Neural cell (in vitro differentiated cells): Measurements from ENCODE around the gene CLDN6.

Experiments used
- EP300 ChIP-seq: fragments of 450-650 bp; conservative IDR thresholded peaks from 2 replicates; pipeline ENCODE4 v1.6.1; 2014; ENCODE audit warnings: antibody characterized with exemption, mild to moderate bottlenecking, moderate library complexity; ENCODE audit not compliant: poor library complexity, severe bottlenecking
- EZH2 ChIP-seq: fragments of 200-600, 300-800 bp; shearing (Covaris generic), sonication (generic); IDR thresholded peaks from 2 replicates; pipeline ENCODE4 v1.6.1; 2014; ENCODE audit warnings: antibody characterized with exemption, low read length, borderline replicate concordance, mild to moderate bottlenecking; ENCODE audit not compliant: insufficient read depth, poor library complexity, severe bottlenecking
- REST ChIP-seq: IDR thresholded peaks from 2 replicates; pipeline ENCODE4 v1.6.1; 2012; ENCODE audit warnings: borderline replicate concordance
- TF ChIP-seq, protein P1 (sequence below): fragments of 450-650 bp; IDR thresholded peaks from 2 replicates; pipeline ENCODE4 v1.5.1; 2014; ENCODE audit warnings: antibody characterized with exemption, mild to moderate bottlenecking, moderate library complexity; ENCODE audit not compliant: poor library complexity, severe bottlenecking

DNA sequence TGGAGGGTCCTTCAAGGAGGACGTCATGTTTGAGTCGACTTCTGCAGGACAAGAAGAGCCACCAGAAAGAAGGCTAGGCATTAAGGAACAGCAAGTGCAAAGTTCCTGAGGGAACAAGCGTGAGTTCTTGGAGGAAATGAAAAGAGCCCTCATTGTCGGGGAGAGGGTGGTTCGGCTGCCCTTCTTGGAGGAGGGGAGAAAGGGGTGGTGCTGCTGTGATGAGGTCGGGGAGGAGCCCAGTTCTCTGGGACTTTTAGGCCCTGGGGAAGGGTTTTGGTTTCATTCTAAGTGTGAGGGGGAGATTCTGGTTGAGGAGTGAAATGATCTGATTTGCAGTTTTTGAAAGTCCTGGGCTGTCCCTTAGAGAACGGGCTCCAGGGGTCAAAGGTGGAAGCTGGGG lies 14.6 kb upstream of the CLDN6 start:
- no peak for TF ChIP-seq EZH2
- TF ChIP-seq, protein P1, sequence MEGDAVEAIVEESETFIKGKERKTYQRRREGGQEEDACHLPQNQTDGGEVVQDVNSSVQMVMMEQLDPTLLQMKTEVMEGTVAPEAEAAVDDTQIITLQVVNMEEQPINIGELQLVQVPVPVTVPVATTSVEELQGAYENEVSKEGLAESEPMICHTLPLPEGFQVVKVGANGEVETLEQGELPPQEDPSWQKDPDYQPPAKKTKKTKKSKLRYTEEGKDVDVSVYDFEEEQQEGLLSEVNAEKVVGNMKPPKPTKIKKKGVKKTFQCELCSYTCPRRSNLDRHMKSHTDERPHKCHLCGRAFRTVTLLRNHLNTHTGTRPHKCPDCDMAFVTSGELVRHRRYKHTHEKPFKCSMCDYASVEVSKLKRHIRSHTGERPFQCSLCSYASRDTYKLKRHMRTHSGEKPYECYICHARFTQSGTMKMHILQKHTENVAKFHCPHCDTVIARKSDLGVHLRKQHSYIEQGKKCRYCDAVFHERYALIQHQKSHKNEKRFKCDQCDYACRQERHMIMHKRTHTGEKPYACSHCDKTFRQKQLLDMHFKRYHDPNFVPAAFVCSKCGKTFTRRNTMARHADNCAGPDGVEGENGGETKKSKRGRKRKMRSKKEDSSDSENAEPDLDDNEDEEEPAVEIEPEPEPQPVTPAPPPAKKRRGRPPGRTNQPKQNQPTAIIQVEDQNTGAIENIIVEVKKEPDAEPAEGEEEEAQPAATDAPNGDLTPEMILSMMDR = no peak
- no peak for TF ChIP-seq EP300
- TF ChIP-seq REST = no peak
